ENCODE data around the gene FGD5.

- no peak for TF ChIP-seq GATA2 (IDR thresholded peaks at IDR 0.05; ENCODE audit: low read depth, low read length)
- no peak for TF ChIP-seq GATA3 (IDR thresholded peaks at IDR 0.05; ENCODE audit: low read depth, low read length)
Measured at GRCh38 chr3:14836049-14836468, 17.3 kb downstream of the FGD5 start.
